Mononuclear cell (primary cell): ENCODE results near the gene WSB2. TPM values are rescaled to one million over a fixed set of nuclear protein-coding genes. Genes with fewer than 3 reads are reported as not detected.
A peak's percentile ranks its signal among the peaks of the same experiment; 100 is the strongest.
"Not testable (repeated sequence)": the region's sequence is repeated elsewhere in the genome, so short reads cannot be mapped to it uniquely, and the experiment has no call there.

Experiments used
- H3K27me3 ChIP-seq: 2 replicates; pipeline ENCODE4 v1.6.0; 2011; ENCODE audit warnings: low read length, control low read depth; ENCODE audit not compliant: insufficient read depth
- H3K4me1 ChIP-seq: 2 replicates; pipeline ENCODE4 v1.5.1; 2011; ENCODE audit warnings: mild to moderate bottlenecking, low read length, control low read depth; ENCODE audit not compliant: insufficient read depth
- H3K4me3 ChIP-seq: 2 replicates; pipeline ENCODE4 v1.5.1; 2011; ENCODE audit warnings: mild to moderate bottlenecking, low read length, moderate library complexity
- H3K9me3 ChIP-seq: 2 replicates; pipeline ENCODE4 v1.5.1; 2011; ENCODE audit warnings: low read depth, mild to moderate bottlenecking, control low read depth, low read length
- total RNA-seq: library from RNA; depleted of rRNA; stranded (reverse); fragments of >200 nt; gene quantifications from one replicate; pipeline ENCODE4 v1.2.3, GENCODE V29; 2012

The WSB2 gene
- total RNA-seq, 1 donor = 21.1 TPM

GRCh38 chr12:118032188-118032587 is 28.8 kb downstream of the WSB2 start:
- H3K4me1 ChIP-seq = no peaks in the 10 kb centered on the region
- H3K4me3 ChIP-seq = no peak overlapping the region
- no peaks in the 10 kb centered on the region for H3K27me3 ChIP-seq
- H3K9me3 ChIP-seq = no peaks in the 10 kb centered on the region

GRCh38 chr12:118029166-118029565 is 31.8 kb downstream of the WSB2 start:
- Histone ChIP-seq H3K4me3 (no peak overlapping the region), H3K27me3 (no peaks in the 10 kb centered on the region), H3K4me1 (no peaks in the 10 kb centered on the region), H3K9me3 (no peaks in the 10 kb centered on the region)

- Histone ChIP-seq H3K4me3 (no peak overlapping the region), H3K9me3 (no peaks in the 10 kb centered on the region), H3K4me1 (no peaks in the 10 kb centered on the region), H3K27me3 (no peaks in the 10 kb centered on the region)
Observed at GRCh38 chr12:118025168-118025567, 35.8 kb downstream of the WSB2 start.

DNA sequence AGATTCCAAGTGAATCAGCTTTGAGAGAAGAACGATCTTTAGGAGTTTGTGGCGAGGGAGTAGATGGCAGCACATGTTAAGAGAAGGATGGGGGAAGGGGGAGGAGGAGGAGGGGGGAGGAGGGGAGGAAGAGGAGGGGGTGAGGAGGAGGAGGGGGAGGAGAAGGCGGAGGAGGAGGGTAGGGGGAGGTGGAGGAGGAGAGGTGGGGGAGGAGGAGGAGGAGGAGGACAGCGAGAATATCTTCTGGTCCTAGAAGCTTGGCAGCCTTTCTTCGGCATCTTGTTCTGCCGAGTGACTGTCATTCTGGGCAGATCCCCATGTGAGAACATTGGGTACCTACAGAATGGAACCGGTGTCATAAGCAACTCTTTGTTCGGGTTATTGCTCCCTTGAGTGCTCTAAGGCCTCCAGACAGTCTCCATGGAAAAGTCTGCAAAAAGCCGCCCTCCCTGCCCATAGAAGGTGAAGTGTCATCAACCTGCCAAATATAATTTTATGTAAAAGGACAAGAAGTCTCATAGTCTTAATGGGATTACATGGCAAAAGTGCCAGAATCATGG is 37.6 kb downstream of the WSB2 start:
- Histone ChIP-seq H3K9me3 (no peaks in the 10 kb centered on the region), H3K4me3 (no peak overlapping the region), H3K4me1 (no peaks in the 10 kb centered on the region), H3K27me3 (no peaks in the 10 kb centered on the region)

DNA sequence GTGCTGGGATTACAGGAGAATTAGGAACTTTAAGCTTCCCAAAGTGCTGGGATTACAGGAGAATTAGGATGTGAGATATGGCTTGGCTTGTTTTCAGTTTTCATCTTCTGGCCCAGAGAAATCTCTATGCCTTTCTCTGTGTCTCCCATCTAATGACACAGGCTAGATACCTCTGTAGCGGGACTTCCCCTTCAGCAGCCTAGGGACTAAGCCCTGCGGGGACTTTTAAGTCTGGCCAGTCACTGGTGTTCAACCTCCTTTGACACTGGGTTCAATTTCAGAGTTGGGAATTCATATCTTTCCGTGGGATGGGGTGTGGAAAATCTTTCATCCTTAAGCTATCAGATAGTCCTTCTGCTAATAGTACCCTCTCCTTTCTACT is 38.3 kb downstream of the WSB2 start:
- no peak overlapping the region for H3K4me3 ChIP-seq
- peaks cover under 1% of the 10 kb centered on the region for H3K4me1 ChIP-seq
- no peaks in the 10 kb centered on the region for H3K9me3 ChIP-seq
- no peaks in the 10 kb centered on the region for H3K27me3 ChIP-seq

- H3K27me3 ChIP-seq, H3K4me1 ChIP-seq, H3K4me3 ChIP-seq, H3K9me3 ChIP-seq: not testable (repeated sequence)
Observed at GRCh38 chr12:118022097-118022727, 38.8 kb downstream of the WSB2 start.

DNA sequence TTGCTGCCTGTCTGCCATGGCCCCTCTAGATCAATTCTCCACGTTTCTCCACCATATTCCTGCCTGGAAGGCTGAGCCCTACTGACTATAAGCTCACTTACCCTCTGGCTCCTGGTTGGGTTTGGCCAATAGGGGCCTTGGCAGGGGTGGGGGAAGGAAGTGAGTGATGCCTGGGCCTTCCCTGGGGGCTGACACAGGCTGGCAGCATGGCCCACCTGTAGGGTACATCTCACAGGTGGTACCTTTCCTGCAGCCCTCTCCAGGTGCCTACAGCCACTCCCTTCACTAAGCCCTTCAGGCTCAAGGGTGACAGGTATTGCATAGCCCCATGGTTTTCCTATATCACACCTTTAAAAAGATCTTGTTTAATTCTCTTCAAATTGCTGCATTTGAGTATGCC is 40.9 kb downstream of the WSB2 start:
- no peaks in the 10 kb centered on the region for H3K9me3 ChIP-seq

GRCh38 chr12:118017926-118018325 is 43.1 kb downstream of the WSB2 start:
- Histone ChIP-seq H3K4me1 (peaks cover 16% of the 10 kb centered on the region), H3K27me3 (no peaks in the 10 kb centered on the region), H3K4me3 (no peak overlapping the region), H3K9me3 (no peaks in the 10 kb centered on the region)

More for the DNA sequence above, 40.9 kb downstream of the WSB2 start:
- Histone ChIP-seq H3K4me3 (no peak overlapping the region), H3K27me3 (no peaks in the 10 kb centered on the region), H3K4me1 (peaks cover 16% of the 10 kb centered on the region)

- no peaks in the 10 kb centered on the region for H3K9me3 ChIP-seq
Observed at GRCh38 chr12:118016424-118017264, 44.3 kb downstream of the WSB2 start, which contains the start of gene RFC5. Gene RFC5, plus strand, starts transcription at chr12:118016703. Its CDS starts 125 bp downstream, at chr12:118016828.

GRCh38 chr12:118015944-118016343 is 45.0 kb downstream of the WSB2 start:
- peak overlapping the region; percentile 91 for H3K4me3 ChIP-seq
- H3K27me3 ChIP-seq = no peaks in the 10 kb centered on the region
- no peaks in the 10 kb centered on the region for H3K9me3 ChIP-seq
- H3K4me1 ChIP-seq = peaks cover 16% of the 10 kb centered on the region

More at GRCh38 chr12:118016424-118017264, 44.3 kb downstream of the WSB2 start, which contains the start of gene RFC5:
- H3K27me3 ChIP-seq = no peaks in the 10 kb centered on the region
- H3K4me1 ChIP-seq = peaks cover 16% of the 10 kb centered on the region
- peak within 1 kb of the TSS; percentile 91 for H3K4me3 ChIP-seq

GRCh38 chr12:118015306-118015705 is 45.7 kb downstream of the WSB2 start:
- Histone ChIP-seq H3K9me3 (no peaks in the 10 kb centered on the region), H3K27me3 (no peaks in the 10 kb centered on the region), H3K4me3 (no peak overlapping the region), H3K4me1 (peaks cover 16% of the 10 kb centered on the region)

- Histone ChIP-seq H3K9me3 (no peaks in the 10 kb centered on the region), H3K4me3 (no peak overlapping the region), H3K4me1 (peaks cover 16% of the 10 kb centered on the region), H3K27me3 (no peaks in the 10 kb centered on the region)
Observed at GRCh38 chr12:118013283-118013682, 47.7 kb downstream of the WSB2 start.

GRCh38 chr12:118011961-118012360 is 49.0 kb downstream of the WSB2 start:
- Histone ChIP-seq H3K27me3 (no peaks in the 10 kb centered on the region), H3K4me1 (peaks cover 8% of the 10 kb centered on the region), H3K9me3 (no peaks in the 10 kb centered on the region), H3K4me3 (no peak overlapping the region)

GRCh38 chr12:118011377-118011776 is 49.6 kb downstream of the WSB2 start:
- Histone ChIP-seq H3K4me3 (no peak overlapping the region), H3K4me1 (peaks cover 5% of the 10 kb centered on the region), H3K27me3 (no peaks in the 10 kb centered on the region), H3K9me3 (no peaks in the 10 kb centered on the region)

DNA sequence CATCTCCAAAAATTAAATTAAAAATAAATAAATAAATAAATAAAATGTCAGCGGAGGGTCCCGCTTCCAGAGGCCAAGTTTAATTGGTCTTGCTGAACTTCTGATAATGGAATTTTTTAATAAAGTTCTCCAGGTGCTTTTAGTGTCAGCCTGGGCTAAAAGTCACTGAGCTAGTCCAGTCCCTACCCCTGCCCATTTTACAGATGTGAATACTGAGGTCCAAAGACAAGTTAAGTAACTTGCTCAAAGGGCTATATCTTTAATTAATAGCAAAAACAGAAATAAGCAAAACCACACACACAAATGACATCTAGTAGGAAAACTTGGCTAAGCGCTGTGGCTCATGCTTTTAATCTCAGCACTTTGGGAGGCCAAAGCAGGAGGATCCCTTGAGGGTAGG is 50.1 kb downstream of the WSB2 start:
- Histone ChIP-seq H3K4me3 (no peak overlapping the region), H3K27me3 (no peaks in the 10 kb centered on the region), H3K4me1 (peaks cover under 1% of the 10 kb centered on the region), H3K9me3 (no peaks in the 10 kb centered on the region)
